ENCODE results near the gene ZNF280A.

- TF ChIP-seq POLR2A (IDR thresholded peaks at IDR 0.05; ENCODE audit: extremely low read depth, insufficient read length) (no peak), MYC (IDR thresholded peaks at IDR 0.05; ENCODE audit: low read depth, low read length) (no peak)
- TF ChIP-seq, protein P1, sequence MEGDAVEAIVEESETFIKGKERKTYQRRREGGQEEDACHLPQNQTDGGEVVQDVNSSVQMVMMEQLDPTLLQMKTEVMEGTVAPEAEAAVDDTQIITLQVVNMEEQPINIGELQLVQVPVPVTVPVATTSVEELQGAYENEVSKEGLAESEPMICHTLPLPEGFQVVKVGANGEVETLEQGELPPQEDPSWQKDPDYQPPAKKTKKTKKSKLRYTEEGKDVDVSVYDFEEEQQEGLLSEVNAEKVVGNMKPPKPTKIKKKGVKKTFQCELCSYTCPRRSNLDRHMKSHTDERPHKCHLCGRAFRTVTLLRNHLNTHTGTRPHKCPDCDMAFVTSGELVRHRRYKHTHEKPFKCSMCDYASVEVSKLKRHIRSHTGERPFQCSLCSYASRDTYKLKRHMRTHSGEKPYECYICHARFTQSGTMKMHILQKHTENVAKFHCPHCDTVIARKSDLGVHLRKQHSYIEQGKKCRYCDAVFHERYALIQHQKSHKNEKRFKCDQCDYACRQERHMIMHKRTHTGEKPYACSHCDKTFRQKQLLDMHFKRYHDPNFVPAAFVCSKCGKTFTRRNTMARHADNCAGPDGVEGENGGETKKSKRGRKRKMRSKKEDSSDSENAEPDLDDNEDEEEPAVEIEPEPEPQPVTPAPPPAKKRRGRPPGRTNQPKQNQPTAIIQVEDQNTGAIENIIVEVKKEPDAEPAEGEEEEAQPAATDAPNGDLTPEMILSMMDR (IDR thresholded peaks at IDR 0.05; ENCODE audit: low read depth, low read length): no peak
Measured at GRCh38 chr22:22513619-22514018, 6.5 kb downstream of the ZNF280A start.
